Upper lobe of left lung (tissue), 6 donors: ENCODE results near the gene KIF26B. TPM values are rescaled to one million over a fixed set of nuclear protein-coding genes. Genes with fewer than 3 reads are reported as not detected.

ENCODE experiments used
- ATAC-seq, 2 donors: fragments of 200-7000 bp; cut with Tn5 transposase; one replicate each; pipeline ENCODE4 v1.9.1; 2022; ENCODE audit warnings: mild to moderate bottlenecking in 2 of 2, moderate library complexity in 2 of 2; ENCODE audit not compliant: low FRiP score in 2 of 2
- DNase-seq, 2 donors: peaks; one replicate each; pipeline ENCODE4 v3.0.0-alpha.2; 2019 to 2020
- H3K27ac ChIP-seq, 4 donors: fragments of 200-600 bp; sonication (generic); one replicate each; pipeline ENCODE4 v1.5.1; 2016 to 2019
- H3K27me3 ChIP-seq, 4 donors: fragments of 200-600 bp; sonication (generic); one replicate each; pipeline ENCODE4 v1.5.1; 2017 to 2019
- H3K36me3 ChIP-seq, 4 donors: fragments of 200-600 bp; sonication (generic); one replicate each; pipeline ENCODE4 v1.5.1; 2016 to 2019
- H3K4me1 ChIP-seq, 4 donors: fragments of 200-600 bp; sonication (generic); one replicate each; pipeline ENCODE4 v1.5.1; 2018 to 2019
- H3K4me3 ChIP-seq, 4 donors: fragments of 200-600 bp; sonication (generic); one replicate each; pipeline ENCODE4 v1.5.1; 2017 to 2019; ENCODE audit warnings: mild to moderate bottlenecking in 2 of 4, moderate library complexity in 1 of 4
- H3K9me3 ChIP-seq, 4 donors: fragments of 200-600 bp; sonication (generic); one replicate each; pipeline ENCODE4 v1.5.1; 2018 to 2019
- CTCF ChIP-seq, 6 experiments: fragments of 450-650 bp in 4 of 6; fragments of 200-600 bp in 2 of 6; sonication (generic) in 2 of 6; IDR thresholded peaks; one replicate each; pipeline ENCODE4 v1.5.1; 2016 to 2019; ENCODE audit warnings: antibody characterized with exemption in 6 of 6
- EP300 ChIP-seq, 4 donors: sonication (generic); formaldehyde crosslinking; IDR thresholded peaks; one replicate each; pipeline ENCODE4 v1.5.1; 2017; ENCODE audit warnings: antibody characterized with exemption in 4 of 4, control low read depth in 2 of 4
- POLR2A ChIP-seq, 4 donors: fragments of 450-650 bp; IDR thresholded peaks; one replicate each; pipeline ENCODE4 v1.5.1; 2016 to 2017; ENCODE audit warnings: antibody characterized with exemption in 4 of 4, mild to moderate bottlenecking in 2 of 4
- POLR2AphosphoS5 ChIP-seq, 2 donors: sonication (generic); formaldehyde crosslinking; IDR thresholded peaks; one replicate each; pipeline ENCODE4 v1.5.1; 2017; ENCODE audit warnings: antibody characterized with exemption in 2 of 2
- WGBS, 2 donors: methylation state at CpG; one replicate each; pipeline ENCODE4 v1.1.5; 2017 to 2018; 5-methylcytosine and 5-hydroxymethylcytosine counted together
- total RNA-seq, 6 donors: library from RNA; depleted of rRNA in 4 of 6; stranded (reverse); fragments of >200 nt in 4 of 6; gene quantifications; one replicate each; pipeline versions ENCODE4 v1.1.0 to v1.2.1, GENCODE V29; 2016 to 2021
- donor health status: DM: no; HTN: no; CAD: no; lungs with moderate emphysema.
- donor health status: DM: no; HTN: yes; CAD: no; lungs with severe emphysema.

KIF26B gene
- total RNA-seq, 6 donors from 2014 or later = 1.2 to 4.3 (median 2.1) TPM

GRCh38 chr1:245232931-245233330 lies 78.1 kb downstream of the KIF26B start:
- H3K4me1 ChIP-seq = peaks cover 0 to 7% (median 0%) of the 10 kb centered on the region in 4 donors
- no peak overlapping the region for H3K4me3 ChIP-seq
- 95 to 97% methylated on average over 6 of the region's 6 CpGs for WGBS, 2 donors
- DNase-seq = no peak
- no peak overlapping the region for H3K27ac ChIP-seq
- no peaks in the 10 kb centered on the region for H3K9me3 ChIP-seq
- ATAC-seq = no peak
- H3K36me3 ChIP-seq = no peaks in the 10 kb centered on the region
- no peak for TF ChIP-seq POLR2AphosphoS5 (IDR thresholded peaks at IDR 0.05)
- TF ChIP-seq POLR2A (IDR thresholded peaks at IDR 0.05) = no peak
- no peak for TF ChIP-seq EP300 (IDR thresholded peaks at IDR 0.05)
- no peak for TF ChIP-seq CTCF (IDR thresholded peaks at IDR 0.05)
- H3K27me3 ChIP-seq = no peaks in the 10 kb centered on the region

- no peak for DNase-seq
- Histone ChIP-seq H3K4me1 (peaks cover 0 to 7% (median 0%) of the 10 kb centered on the region in 4 donors), H3K9me3 (no peaks in the 10 kb centered on the region), H3K4me3 (no peak overlapping the region), H3K27me3 (no peaks in the 10 kb centered on the region), H3K36me3 (no peaks in the 10 kb centered on the region), H3K27ac (peak overlapping the region in 1 of 4 donors; percentile 71)
- peak; percentile 36 to 65 for ATAC-seq
- TF ChIP-seq POLR2A (IDR thresholded peaks at IDR 0.05) (no peak), POLR2AphosphoS5 (IDR thresholded peaks at IDR 0.05) (no peak), EP300 (IDR thresholded peaks at IDR 0.05) (no peak), CTCF (IDR thresholded peaks at IDR 0.05) (no peak)
- WGBS, 2 donors = 80% methylated on average over 15 to 26 of the region's 26 CpGs
Measured at GRCh38 chr1:245234217-245235081, 79.7 kb downstream of the KIF26B start.

- H3K4me1 ChIP-seq = peaks cover 0 to 7% (median 0%) of the 10 kb centered on the region in 4 donors
- 39 to 50% methylated on average over 6 of the region's 6 CpGs for WGBS, 2 donors
- TF ChIP-seq POLR2A (IDR thresholded peaks at IDR 0.05) (no peak), POLR2AphosphoS5 (IDR thresholded peaks at IDR 0.05) (no peak), CTCF (IDR thresholded peaks at IDR 0.05) (no peak), EP300 (IDR thresholded peaks at IDR 0.05) (no peak)
- H3K36me3 ChIP-seq = no peaks in the 10 kb centered on the region
- H3K27me3 ChIP-seq = no peaks in the 10 kb centered on the region
- peak in 1 of 2 donors; percentile 61 for DNase-seq
- H3K9me3 ChIP-seq = no peaks in the 10 kb centered on the region
- H3K27ac ChIP-seq = peak overlapping the region in 1 of 4 donors; percentile 71
- ATAC-seq = peak in 1 of 2 donors; percentile 49
- H3K4me3 ChIP-seq = no peak overlapping the region
Measured at GRCh38 chr1:245235156-245235555, 80.4 kb downstream of the KIF26B start.

DNA sequence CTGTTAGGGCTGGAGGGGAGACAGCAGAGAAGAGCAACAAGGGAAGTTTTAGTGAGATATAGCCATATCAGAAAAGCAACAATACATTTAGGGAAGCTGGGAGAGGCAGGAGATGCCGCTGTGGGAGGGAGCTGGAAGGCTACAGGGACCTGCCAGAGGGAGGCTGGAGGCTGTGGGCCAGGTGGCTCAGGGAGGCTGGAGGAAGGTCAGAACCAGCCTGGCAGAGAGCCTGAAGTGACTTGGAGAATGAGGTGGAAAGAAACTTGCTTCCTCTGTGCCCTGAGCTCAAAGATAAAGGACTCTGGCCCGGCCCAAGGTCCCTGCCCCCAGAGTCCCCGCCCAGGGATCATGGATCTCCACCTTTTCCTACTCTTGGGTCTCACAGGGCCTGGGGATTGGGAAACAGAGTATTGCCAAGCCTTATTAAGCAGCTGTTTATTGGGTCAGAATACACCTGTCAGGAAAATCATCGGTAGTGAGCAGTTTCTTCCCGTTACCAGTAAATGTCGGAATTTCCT lies 85.9 kb downstream of the KIF26B start:
- Histone ChIP-seq H3K27me3 (no peaks in the 10 kb centered on the region), H3K4me1 (no peaks in the 10 kb centered on the region), H3K27ac (no peak overlapping the region), H3K4me3 (no peak overlapping the region), H3K36me3 (no peaks in the 10 kb centered on the region), H3K9me3 (no peaks in the 10 kb centered on the region)
- 83 to 88% methylated on average over 6 of the region's 6 CpGs for WGBS, 2 donors
- DNase-seq (no peak), ATAC-seq (peak in 1 of 2 donors; percentile 9)
- no peak for TF ChIP-seq POLR2AphosphoS5 (IDR thresholded peaks at IDR 0.05)
- TF ChIP-seq EP300 (IDR thresholded peaks at IDR 0.05) = no peak
- no peak for TF ChIP-seq POLR2A (IDR thresholded peaks at IDR 0.05)
- TF ChIP-seq CTCF (IDR thresholded peaks at IDR 0.05) = no peak
